HG03103 (cell line): Measurements from ENCODE around the gene NLRP9.

Experiments used
- ATAC-seq: cut with Tn5 transposase; IDR thresholded peaks from one replicate; pipeline ENCODE4 v1.9.1; 2021; ENCODE audit warnings: low read depth; ENCODE audit not compliant: unreplicated experiment

Gene NLRP9

GRCh38 chr19:55674841-55675660, 63.2 kb downstream of the NLRP9 start, which contains the start of gene EPN1:
TSS of gene EPN1 (plus strand) at chr19:55675226. CDS start at chr19:55678628, 3,402 bp downstream.
- peak; percentile 57 for ATAC-seq

DNA sequence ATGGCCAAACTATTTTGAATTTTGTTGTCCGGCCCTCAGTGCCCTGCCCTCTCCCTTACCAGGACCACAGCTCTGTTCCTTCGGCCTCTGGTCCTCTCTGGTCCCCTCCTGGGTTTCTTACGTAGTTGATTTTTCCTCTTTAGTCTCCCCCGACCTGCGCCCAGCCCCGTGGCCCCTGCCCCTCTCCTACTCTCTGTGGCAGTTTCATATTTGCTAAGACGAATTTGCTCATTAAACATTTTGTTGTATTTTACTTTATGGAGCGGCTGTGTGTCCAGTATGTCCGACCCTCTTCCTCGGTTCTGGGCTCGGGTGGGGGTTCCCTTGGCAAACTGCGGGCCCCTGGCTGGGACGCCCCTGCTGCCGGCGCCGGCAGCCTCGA, 63.8 kb downstream of the NLRP9 start:
- ATAC-seq = no peak

GRCh38 chr19:55673889-55674288, 64.3 kb downstream of the NLRP9 start:
- ATAC-seq = no peak

GRCh38 chr19:55673465-55673864, 64.7 kb downstream of the NLRP9 start:
- ATAC-seq = no peak

DNA sequence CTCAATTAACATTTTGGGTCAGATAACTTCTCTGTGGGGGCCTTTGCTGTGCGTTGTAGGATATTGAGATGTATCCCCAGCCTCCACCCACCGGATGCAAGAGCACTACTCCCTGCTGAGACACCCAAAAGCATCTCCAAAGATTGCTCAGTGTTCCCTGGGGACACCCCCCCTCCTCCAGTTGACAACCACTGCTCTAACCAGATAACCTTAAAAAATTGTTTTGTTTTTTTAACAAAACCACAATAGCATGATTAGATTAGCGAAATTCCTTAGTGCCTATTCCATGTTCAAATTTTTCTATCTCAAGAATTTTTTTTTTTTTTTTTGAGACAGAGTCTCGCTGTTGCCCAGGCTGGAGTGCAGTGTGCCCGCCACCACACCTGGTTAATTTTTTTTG, 65.8 kb downstream of the NLRP9 start:
- ATAC-seq = no peak

- ATAC-seq = no peak
Measured at GRCh38 chr19:55671054-55671378, 67.2 kb downstream of the NLRP9 start.

DNA sequence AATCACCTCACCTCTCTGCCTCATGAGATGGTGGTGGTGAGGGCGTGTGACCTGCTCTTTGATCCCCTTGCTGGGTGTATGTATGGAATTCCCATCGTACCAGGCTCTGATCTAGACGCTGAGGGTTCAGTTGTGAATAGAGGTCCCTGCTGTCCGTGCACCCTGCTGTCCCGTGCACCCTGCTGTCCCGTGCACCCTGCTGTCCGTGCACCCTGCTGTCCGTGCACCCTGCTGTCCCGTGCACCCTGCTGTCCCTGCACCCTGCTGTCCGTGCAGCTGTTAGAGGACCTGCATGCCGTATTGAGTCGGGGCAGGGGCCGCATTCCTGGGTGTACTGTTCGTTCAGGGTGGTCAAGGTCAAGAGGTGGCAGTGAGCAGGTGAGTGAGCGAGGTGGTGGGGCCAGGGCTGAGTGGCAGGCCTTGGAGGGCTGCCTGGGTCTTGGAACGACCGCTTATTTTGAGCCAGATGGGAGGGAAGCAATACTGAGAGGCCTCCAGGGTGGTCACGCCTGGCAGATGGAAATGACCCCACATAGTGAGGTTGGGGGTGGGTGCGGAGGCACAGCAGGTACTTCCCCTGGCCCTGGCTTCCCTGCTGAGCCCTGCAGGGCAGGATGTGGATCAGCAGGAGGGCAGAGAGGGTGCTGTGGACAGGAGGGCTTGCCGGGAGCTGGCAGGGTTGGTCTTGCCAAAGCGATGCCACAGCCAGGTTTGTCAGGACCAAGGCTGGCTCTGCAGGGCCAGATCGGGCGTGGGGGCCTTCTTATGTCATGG, 67.7 kb downstream of the NLRP9 start:
- ATAC-seq = no peak

- no peak for ATAC-seq
Measured at GRCh38 chr19:55669418-55670279, 68.6 kb downstream of the NLRP9 start.

GRCh38 chr19:55668603-55669348, 69.4 kb downstream of the NLRP9 start:
- no peak for ATAC-seq

DNA sequence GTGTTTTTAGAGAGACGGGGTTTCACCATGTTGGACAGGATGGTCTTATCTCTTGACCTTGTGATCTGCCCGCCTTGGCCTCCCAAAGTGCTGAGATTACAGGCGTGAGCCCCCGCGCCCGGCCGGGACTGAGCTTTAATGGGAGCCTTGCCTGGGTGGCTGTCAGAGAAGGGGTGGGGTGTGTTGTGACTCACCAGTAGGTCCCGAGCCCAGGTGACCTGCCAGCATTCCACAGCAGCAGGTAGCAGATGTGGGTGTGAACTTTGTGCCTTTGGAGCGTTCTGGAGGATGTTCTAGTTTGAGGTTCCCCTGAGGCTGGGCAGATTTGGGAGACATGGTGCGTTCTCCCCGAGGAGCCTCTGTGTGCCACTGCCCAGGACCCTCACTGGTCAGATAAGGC, 70.2 kb downstream of the NLRP9 start:
- ATAC-seq = no peak

GRCh38 chr19:55667511-55667910, 70.7 kb downstream of the NLRP9 start:
- ATAC-seq = no peak

DNA sequence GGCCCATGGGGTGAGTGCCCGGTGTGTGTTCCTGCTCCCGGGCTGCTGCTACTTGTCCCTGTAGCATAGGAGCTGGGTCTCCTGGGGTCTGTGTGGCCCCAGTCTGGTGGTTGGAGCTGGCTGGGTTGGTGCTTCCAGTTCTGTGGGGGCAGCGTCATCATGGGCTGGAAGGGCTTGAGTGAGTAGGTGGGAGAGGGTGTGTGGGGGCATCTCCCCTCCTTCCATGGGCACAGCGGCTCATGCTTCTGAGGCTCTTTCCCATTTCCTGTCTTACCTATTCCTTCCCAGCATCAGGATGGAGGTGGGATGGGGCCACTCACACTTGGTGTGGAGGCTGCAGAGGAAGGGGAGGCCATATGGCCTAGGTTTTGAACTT, 71.2 kb downstream of the NLRP9 start:
- no peak for ATAC-seq

- ATAC-seq = no peak
Measured at GRCh38 chr19:55666343-55667005, 71.7 kb downstream of the NLRP9 start.

DNA sequence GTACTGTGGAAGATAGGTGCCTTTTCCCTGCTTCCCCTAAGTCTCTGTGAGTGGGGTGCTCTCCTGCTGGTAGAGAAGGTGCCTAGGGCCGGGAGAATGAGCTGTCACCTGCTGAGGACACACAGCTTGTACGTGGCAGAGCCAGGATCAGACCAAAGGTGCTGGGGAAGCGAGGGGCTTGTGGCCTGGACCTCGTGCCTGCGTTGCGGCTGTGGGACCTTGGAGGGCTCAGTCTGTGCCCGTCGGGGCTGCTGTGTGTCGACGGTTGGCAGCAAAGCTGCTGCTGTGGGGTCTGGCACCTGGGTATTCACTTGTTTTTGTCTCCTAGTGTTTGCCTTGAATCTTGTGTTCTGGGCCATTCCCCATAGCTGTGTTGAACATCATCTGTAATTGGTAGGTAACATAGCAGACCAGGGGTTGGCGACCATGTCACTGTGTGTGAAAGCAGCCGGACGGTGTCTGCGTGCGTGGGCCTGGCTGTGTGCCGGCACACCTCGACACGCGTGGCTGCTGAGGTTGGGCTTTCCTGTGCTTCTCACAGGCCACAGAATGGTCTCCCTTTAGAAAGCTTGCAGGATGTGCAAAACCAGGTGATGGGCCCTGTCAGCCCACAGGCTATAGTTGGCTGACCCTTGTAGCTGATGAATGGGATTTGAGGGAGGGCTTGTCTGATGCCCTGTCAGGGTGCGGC, 74.2 kb downstream of the NLRP9 start:
- no peak for ATAC-seq

DNA sequence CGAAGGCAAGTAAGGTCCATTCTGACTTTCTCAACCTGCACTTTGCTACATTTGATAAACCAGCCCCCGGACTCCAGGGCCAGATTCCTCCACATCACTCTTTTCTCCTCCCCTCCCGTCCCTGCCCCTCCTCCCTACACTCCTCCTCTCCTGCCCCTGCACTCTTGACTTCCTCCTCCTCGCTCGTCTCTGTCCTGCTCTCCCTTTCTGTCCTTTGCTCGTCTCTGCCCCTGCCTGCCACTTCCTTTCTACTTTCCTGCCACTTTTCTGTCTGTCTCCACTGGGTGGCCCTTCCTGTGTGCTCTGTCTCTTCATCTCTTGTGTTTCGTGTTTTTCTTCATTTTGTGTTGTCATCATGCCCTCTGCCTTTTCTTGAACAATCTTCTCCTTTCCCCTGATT, 76.4 kb downstream of the NLRP9 start:
- ATAC-seq = no peak

GRCh38 chr19:55660991-55661390, 77.2 kb downstream of the NLRP9 start:
- no peak for ATAC-seq

- no peak for ATAC-seq
Measured at GRCh38 chr19:55660404-55660803, 77.8 kb downstream of the NLRP9 start.

GRCh38 chr19:55659822-55660221, 78.4 kb downstream of the NLRP9 start:
- no peak for ATAC-seq

GRCh38 chr19:55658846-55659459, 79.2 kb downstream of the NLRP9 start:
- ATAC-seq = no peak
